H9 (cell line): ENCODE measurements around the gene FUT8. TPM values are rescaled to one million over a fixed set of nuclear protein-coding genes. Genes with fewer than 3 reads are reported as not detected.

Experiments
- DNase-seq: peaks from one replicate; pipeline ENCODE4 v3.0.0-alpha.2; 2017
- H2AFZ ChIP-seq: one replicate; pipeline ENCODE4 v1.6.1; 2013; ENCODE audit warnings: mild to moderate bottlenecking, low read length, control low read depth, moderate library complexity
- H2AK5ac ChIP-seq: 2 replicates; pipeline ENCODE4 v1.6.1; 2013; ENCODE audit warnings: low read length, control low read depth, mixed read lengths; ENCODE audit not compliant: insufficient read length
- H2BK120ac ChIP-seq: one replicate; pipeline ENCODE4 v1.6.1; 2013; ENCODE audit warnings: low read depth, mild to moderate bottlenecking, low read length, control low read depth, inconsistent platforms; ENCODE audit not compliant: poor library complexity, severe bottlenecking
- H2BK12ac ChIP-seq: 2 replicates; pipeline ENCODE4 v1.6.1; 2013; ENCODE audit warnings: low read length, control low read depth, mixed read lengths, low read depth; ENCODE audit not compliant: insufficient read length
- H2BK15ac ChIP-seq: 2 replicates; pipeline ENCODE4 v1.6.1; 2013; ENCODE audit warnings: low read depth, low read length, control low read depth
- H2BK20ac ChIP-seq: one replicate; pipeline ENCODE4 v1.6.1; 2013; ENCODE audit warnings: low read depth, mild to moderate bottlenecking, low read length, control low read depth, inconsistent platforms; ENCODE audit not compliant: poor library complexity, severe bottlenecking
- H2BK5ac ChIP-seq: 2 replicates; pipeline ENCODE4 v1.6.1; 2013; ENCODE audit warnings: low read length, control low read depth, mixed read lengths; ENCODE audit not compliant: insufficient read length
- H3K14ac ChIP-seq: 2 replicates; pipeline ENCODE4 v1.6.1; 2013; ENCODE audit warnings: low read length, control low read depth; ENCODE audit not compliant: insufficient read depth
- H3K18ac ChIP-seq: 2 replicates; pipeline ENCODE4 v1.6.1; 2013; ENCODE audit warnings: low read depth, mild to moderate bottlenecking, mixed read lengths, low read length, control low read depth; ENCODE audit not compliant: insufficient read length
- H3K23ac ChIP-seq: 2 replicates; pipeline ENCODE4 v1.6.1; 2013; ENCODE audit warnings: low read length, control low read depth, mixed read lengths, low read depth; ENCODE audit not compliant: insufficient read length
- H3K23me2 ChIP-seq: 2 replicates; pipeline ENCODE4 v1.6.1; 2013; ENCODE audit warnings: low read depth, mild to moderate bottlenecking, mixed read lengths, low read length, control low read depth; ENCODE audit not compliant: insufficient read length, poor library complexity, severe bottlenecking
- H3K27ac ChIP-seq: 2 replicates; pipeline ENCODE4 v1.5.1; 2013; ENCODE audit warnings: low read length, control low read depth, mixed read lengths, low read depth; ENCODE audit not compliant: insufficient read length
- H3K27me3 ChIP-seq: 2 replicates; pipeline ENCODE4 v1.6.1; 2013; ENCODE audit warnings: low read length, control low read depth, inconsistent platforms; ENCODE audit not compliant: insufficient read depth
- H3K4ac ChIP-seq: 2 replicates; pipeline ENCODE4 v1.6.1; 2013; ENCODE audit warnings: low read depth, mild to moderate bottlenecking, control low read depth, inconsistent platforms, low read length, moderate library complexity
- H3K4me1 ChIP-seq: 2 replicates; pipeline ENCODE4 v1.6.1; 2013; ENCODE audit warnings: low read length, control low read depth, inconsistent platforms; ENCODE audit not compliant: insufficient read depth
- H3K4me2 ChIP-seq: 2 replicates; pipeline ENCODE4 v1.6.1; 2013; ENCODE audit warnings: low read length, control low read depth, mixed read lengths; ENCODE audit not compliant: insufficient read length, insufficient read depth
- H3K56ac ChIP-seq: 2 replicates; pipeline ENCODE4 v1.6.1; 2013; ENCODE audit warnings: low read depth, mild to moderate bottlenecking, mixed read lengths, low read length, control low read depth; ENCODE audit not compliant: insufficient read length
- H3K79me1 ChIP-seq: 2 replicates; pipeline ENCODE4 v1.6.1; 2013; ENCODE audit warnings: low read depth, mild to moderate bottlenecking, moderate library complexity, low read length, control low read depth, inconsistent platforms; ENCODE audit not compliant: insufficient read depth, poor library complexity, severe bottlenecking
- H3K79me2 ChIP-seq: 2 replicates; pipeline ENCODE4 v1.6.1; 2013; ENCODE audit warnings: low read length, control low read depth, inconsistent platforms; ENCODE audit not compliant: insufficient read depth
- H3K9ac ChIP-seq: 2 replicates; pipeline ENCODE4 v1.6.1; 2013; ENCODE audit warnings: low read length, control low read depth, mixed read lengths; ENCODE audit not compliant: insufficient read length; ENCODE audit errors: extremely low read depth
- H3K9me3 ChIP-seq: one replicate; pipeline ENCODE4 v1.6.1; 2013; ENCODE audit warnings: low read depth, low read length, inconsistent platforms; ENCODE audit not compliant: control insufficient read depth
- H3T11ph ChIP-seq: one replicate; pipeline ENCODE4 v1.6.1; 2013; ENCODE audit warnings: mild to moderate bottlenecking, low read length, control low read depth, inconsistent platforms
- H4K20me1 ChIP-seq: one replicate; pipeline ENCODE4 v1.6.1; 2013; ENCODE audit not compliant: control insufficient read depth, insufficient read length, insufficient read depth
- H4K5ac ChIP-seq: 2 replicates; pipeline ENCODE4 v1.6.1; 2013; ENCODE audit warnings: low read depth, mild to moderate bottlenecking, mixed read lengths, low read length, control low read depth; ENCODE audit not compliant: insufficient read length
- H4K8ac ChIP-seq: replicated peaks from 2 replicates; pipeline ENCODE4 v1.6.1; 2013; ENCODE audit warnings: low read length, control low read depth, mixed read lengths, low read depth; ENCODE audit not compliant: insufficient read length
- H4K91ac ChIP-seq: 2 replicates; pipeline ENCODE4 v1.6.1; 2013; ENCODE audit warnings: low read depth, mild to moderate bottlenecking, moderate library complexity, mixed read lengths, low read length, control low read depth; ENCODE audit not compliant: insufficient read length
- H3K27ac Mint-ChIP-seq, 3 experiments: 2 replicates in 2 of 3; 3 replicates in 1 of 3; pipeline ENCODE4 v1.8.0; 2020 to 2021; ENCODE audit warnings: mixed read lengths in 3 of 3, mild to moderate bottlenecking in 1 of 3, moderate library complexity in 1 of 3
- H3K27me3 Mint-ChIP-seq: 2 replicates; pipeline ENCODE4 v1.8.0; 2021; ENCODE audit warnings: low read depth, mild to moderate bottlenecking, moderate library complexity, mixed read lengths
- H3K36me3 Mint-ChIP-seq, 3 experiments: 2 replicates in 2 of 3; 3 replicates in 1 of 3; pipeline ENCODE4 v1.8.0; 2020 to 2021; ENCODE audit warnings: low read depth in 3 of 3, mixed read lengths in 3 of 3; ENCODE audit not compliant: insufficient read depth in 1 of 3
- H3K4me1 Mint-ChIP-seq, 2 experiments: 2 replicates each; pipeline ENCODE4 v1.8.0; 2020; ENCODE audit warnings: mixed read lengths in 2 of 2
- H3K4me3 Mint-ChIP-seq, 2 experiments: 2 replicates in 1 of 2; 3 replicates in 1 of 2; pipeline ENCODE4 v1.8.0; 2020 to 2021; ENCODE audit warnings: mild to moderate bottlenecking in 2 of 2, mixed read lengths in 2 of 2, moderate library complexity in 1 of 2
- H3K9me3 Mint-ChIP-seq, 2 experiments: 2 replicates in 1 of 2; 3 replicates in 1 of 2; pipeline ENCODE4 v1.8.0; 2020; ENCODE audit warnings: mild to moderate bottlenecking in 2 of 2, mixed read lengths in 2 of 2, moderate library complexity in 1 of 2
- CTCF ChIP-seq: fragments of 200-600 bp; sonication (generic); conservative IDR thresholded peaks from 3 replicates; pipeline ENCODE4 v1.8.0; 2021; ENCODE audit warnings: antibody characterized with exemption, mild to moderate bottlenecking
- WGBS: extraction: QIAGEN DNeasy Blood & Tissue Kit; methylation state at CpG from one replicate; pipeline ENCODE4 v1.1.7; 2013; ENCODE audit warnings: missing lambda C conversion rate, low lambda C conversion rate, mixed read lengths; ENCODE audit not compliant: insufficient read length; ENCODE audit errors: extremely low coverage; 5-methylcytosine and 5-hydroxymethylcytosine counted together
- total RNA-seq: library from RNA; stranded (reverse); gene quantifications from 2 replicates; pipeline ENCODE4 v1.2.1, GENCODE V29; 2021

Gene FUT8
- total RNA-seq, 1 experiment from 2014 or later = 44.3 TPM

DNA sequence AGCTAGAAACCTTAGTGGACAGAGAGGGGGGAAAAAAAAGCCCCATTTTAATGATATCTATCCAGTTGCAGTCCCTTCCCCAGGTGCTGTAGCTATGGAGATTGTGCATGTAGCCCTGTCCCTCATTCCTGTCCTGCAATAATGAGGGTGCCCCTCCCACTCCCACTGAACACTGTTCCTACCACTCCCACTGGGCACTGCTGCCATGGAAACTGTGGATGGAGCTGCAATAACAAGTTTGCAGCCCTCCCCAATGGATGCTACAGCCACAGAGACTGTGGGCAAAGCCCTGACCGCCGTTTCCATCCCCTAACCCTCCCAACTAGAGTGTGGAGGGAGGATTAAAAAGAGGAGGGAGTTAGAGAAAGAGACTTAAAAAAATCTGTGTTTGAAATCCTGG lies 238.3 kb downstream of the FUT8 start:
- Histone ChIP-seq H2AK5ac (no peak overlapping the region), H3K56ac (no peak overlapping the region), H3K79me1 (no peaks in the 10 kb centered on the region), H3K14ac (no peak overlapping the region), H3K23me2 (no peaks in the 10 kb centered on the region), H2BK12ac (no peak overlapping the region), H3K4me1 (no peaks in the 10 kb centered on the region), H2BK5ac (no peak overlapping the region), H2BK120ac (no peak overlapping the region), H2BK15ac (no peak overlapping the region), H4K20me1 (no peaks in the 10 kb centered on the region), H3K18ac (no peak overlapping the region), H3K27ac (no peak overlapping the region), H3K4me2 (no peak overlapping the region), H3K9me3 (no peaks in the 10 kb centered on the region), H4K8ac (no peak overlapping the region), H3K27me3 (no peaks in the 10 kb centered on the region), H2AFZ (no peak overlapping the region), H4K91ac (no peak overlapping the region), H4K5ac (no peak overlapping the region), H2BK20ac (no peak overlapping the region), H3K4ac (no peak overlapping the region), H3K9ac (no peak overlapping the region), H3K79me2 (no peaks in the 10 kb centered on the region), H3K23ac (no peak overlapping the region), H3T11ph (no peak overlapping the region)
- Mint-ChIP-seq H3K4me3 (no peak overlapping the region), H3K27ac (peak overlapping the region in 1 of 3 experiments; percentile 73; a peak in 1 of 7 replicates), H3K9me3 (peaks cover 5 to 7% of the 10 kb centered on the region in 2 experiments; a peak in 3 of 5 replicates), H3K36me3 (peaks cover 0 to 14% (median 8%) of the 10 kb centered on the region in 3 experiments; a peak in 5 of 7 replicates), H3K4me1 (no peaks in the 10 kb centered on the region), H3K27me3 (no peaks in the 10 kb centered on the region)
- DNase-seq = no peak
- TF ChIP-seq CTCF = no peak
- WGBS = no CpG with 5 or more reads among the region's 2 CpGs
